ENCODE data around the gene LGALS16.
"Not testable (repeated sequence)": the region's sequence is repeated elsewhere in the genome, so short reads cannot be mapped to it uniquely, and the experiment has no call there.

The LGALS16 gene

DNA sequence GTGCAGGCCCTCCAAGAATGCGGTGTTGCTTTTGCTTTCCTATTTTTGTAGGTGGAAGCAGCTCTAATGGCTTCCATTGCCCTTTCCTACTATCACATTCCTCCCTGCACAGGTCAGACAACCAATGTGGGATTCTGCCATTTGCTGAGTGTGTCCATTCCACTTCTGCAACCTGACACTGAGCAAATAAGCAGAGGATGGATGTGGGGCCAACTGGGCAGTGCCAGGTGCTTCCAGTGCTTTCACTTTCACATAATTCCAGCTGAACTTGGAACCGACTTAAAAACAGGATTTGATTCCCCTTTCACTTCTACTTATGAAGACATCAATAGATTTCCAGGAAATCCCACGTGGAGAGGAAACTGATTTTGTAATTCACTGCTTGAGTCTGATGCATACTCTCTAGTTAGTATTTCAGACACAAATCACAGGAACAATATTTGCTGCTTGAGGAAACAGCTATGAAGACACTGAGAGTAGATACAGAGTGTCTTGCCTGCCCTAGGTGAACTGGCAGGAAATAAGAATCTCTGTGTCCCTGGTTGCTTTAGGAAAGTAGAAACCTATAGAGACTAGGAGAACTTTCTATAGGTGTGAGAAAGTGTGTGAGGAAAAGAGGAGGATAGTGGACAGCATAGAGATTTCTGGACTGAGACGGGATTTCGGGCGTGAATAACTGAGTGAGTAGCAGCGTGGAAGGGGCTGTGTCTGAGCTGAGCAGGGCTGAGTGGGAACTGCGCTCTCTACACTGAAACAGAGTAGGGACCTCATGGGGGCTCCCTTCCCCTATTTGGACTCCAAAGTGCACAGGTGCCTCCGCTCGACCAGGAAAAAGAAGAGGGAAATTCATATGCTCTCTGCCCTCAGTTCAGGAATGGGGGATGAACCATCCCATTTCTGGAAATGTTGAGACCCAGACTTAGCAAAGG, 22.5 kb downstream of the LGALS16 start:
- no peak for DNase-seq

GRCh38 chr19:39679056-39679790, 23.5 kb downstream of the LGALS16 start:
- no peak for DNase-seq

- DNase-seq, result no peak
These were observed 24.1 kb downstream of the LGALS16 start for GRCh38 chr19:39679791-39680168.

DNA sequence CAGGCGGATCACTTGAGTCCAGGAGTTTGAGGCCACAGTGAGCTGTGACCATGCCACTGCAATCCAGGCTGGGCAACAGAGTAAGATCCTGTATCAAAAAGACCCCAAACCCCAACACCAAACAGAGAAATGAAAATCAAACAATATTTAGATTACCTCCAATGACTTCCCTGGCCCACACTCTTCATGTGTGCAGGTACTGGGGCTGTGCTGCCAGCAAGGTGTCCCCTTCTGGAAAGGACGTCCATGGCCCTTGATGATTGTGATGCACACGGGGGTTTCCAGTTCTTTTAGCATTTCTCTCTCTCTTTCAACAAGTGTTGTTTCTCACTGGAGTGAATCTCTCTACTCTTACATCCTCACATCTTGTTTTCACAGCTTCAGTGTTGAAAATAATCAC, 24.9 kb downstream of the LGALS16 start:
- DNase-seq, result no peak

GRCh38 chr19:39681416-39681815, 25.7 kb downstream of the LGALS16 start:
- no peak for DNase-seq

- DNase-seq, result no peak
These were observed 28.6 kb downstream of the LGALS16 start for GRCh38 chr19:39684267-39684666.

DNA sequence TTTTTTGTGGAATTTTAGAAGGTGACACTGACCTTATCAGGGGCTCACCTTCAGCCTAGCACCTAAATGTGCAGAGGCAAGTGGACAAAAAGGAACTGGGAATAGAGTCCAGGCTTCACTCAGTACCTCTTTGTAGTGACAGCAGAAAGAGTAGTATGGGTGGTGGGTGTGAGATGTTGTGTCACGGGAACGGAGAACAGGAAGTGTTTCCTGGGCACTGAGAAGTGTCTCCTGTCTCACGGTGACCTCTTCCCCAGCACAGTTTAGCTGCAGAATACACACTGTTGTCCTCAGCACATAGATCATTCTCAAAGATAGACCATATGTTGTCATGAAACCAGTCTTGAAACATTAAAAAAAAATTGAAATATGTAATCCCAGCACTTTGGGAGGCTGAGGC, 31.0 kb downstream of the LGALS16 start:
- DNase-seq, result no peak

- not testable (repeated sequence) for DNase-seq
These were observed 32.9 kb downstream of the LGALS16 start for GRCh38 chr19:39688637-39689036.

- no peak for DNase-seq
These were observed 36.5 kb downstream of the LGALS16 start for GRCh38 chr19:39692166-39692565.

DNA sequence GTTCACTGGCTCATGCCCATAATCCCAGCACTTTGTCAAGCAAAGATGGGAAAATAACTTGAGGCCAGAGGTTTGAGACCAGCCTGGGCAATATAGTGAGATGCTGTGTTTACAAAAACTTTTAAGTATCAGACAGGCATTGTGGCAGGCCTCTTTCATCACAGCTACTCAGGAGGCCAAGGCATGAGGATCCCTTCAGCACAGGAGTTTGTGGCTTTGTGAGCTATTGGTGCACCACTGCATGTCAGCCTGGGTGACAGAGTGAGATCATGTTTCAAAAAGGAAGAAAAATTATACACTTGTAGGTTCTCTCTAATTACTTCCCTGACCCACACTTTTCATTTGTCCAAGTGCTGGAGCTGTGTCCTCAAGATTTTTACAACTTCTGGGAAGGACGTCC, 37.1 kb downstream of the LGALS16 start:
- DNase-seq, result no peak

GRCh38 chr19:39695759-39696158, 40.0 kb downstream of the LGALS16 start:
- no peak for DNase-seq

DNA sequence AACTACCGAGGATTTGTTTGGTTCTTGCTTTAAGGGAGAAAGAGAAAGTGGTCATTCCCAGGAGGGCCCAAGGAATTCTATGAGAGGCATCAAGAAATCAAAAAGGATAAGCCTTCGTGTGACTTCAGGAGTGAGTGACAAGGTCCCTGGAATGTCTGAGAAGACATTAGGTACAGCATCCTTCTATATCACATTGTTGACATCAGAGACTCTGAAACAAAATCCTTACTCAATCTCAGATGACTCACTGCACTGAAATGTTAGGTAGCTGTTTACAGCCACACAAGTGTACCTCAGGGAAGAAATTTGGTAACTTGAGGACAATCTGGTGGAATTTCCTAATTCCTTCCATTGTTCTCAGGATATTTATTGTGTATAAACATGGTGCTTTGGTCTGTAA, 40.7 kb downstream of the LGALS16 start:
- no peak for DNase-seq

DNA sequence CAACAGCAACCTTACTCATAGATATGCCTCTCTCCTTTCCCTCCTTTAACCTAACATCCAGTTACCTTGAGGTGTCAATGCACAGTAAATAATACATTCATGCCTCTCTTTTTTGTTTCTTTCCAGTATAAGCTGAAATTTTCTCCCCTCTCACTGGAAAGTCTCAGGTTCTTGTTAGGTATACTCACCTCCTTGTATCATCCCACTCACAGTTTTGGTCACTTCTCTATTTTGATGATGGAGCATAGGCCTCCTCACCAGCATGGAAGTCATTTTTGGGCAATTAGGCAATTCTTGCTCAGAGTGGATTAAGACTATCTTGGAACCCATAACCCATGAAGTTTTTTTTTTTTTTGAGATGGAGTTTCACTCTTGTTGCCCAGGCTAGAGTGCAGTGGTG, 42.8 kb downstream of the LGALS16 start:
- no peak for DNase-seq

GRCh38 chr19:39701291-39701690, 45.6 kb downstream of the LGALS16 start:
- DNase-seq, result no peak

DNA sequence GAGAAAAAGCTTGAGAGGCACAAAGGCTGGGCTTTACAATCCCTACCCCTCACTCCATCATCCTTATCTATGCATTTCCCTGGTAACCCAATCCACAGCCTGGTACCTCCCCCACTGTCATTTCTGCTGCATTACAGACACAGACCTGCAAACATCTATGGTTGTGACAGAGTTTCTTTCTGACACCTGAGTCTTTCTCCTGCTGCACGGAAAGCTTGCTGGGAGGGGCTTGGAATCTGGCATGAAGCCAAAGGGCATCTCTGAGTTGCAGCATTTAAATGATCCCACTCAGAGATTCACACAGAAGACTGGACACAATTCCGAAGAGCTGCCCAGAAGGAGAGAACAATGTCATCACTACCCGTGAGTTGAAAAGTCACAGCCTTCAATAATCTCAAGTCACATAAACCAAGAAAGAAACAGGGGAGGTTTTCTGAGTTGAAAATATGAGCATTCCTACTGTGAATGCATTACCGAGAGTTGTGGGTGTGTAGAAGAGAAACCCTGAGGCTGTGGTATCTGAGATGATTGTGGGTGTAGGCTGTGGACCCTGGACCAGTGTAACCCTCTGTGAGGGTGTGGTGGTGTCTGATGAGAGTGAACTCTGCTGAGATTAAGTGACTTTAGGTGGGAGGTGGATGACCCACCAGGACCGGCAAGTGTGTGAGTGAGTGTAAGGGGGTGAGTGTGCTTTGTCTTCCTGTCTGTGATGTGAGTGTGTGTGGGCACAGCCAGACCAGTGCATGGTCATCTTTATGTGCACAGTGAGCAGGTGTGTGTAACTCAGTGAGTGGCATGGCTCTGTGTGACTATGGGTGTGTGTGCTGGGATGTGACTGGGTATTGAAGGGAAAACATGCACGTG, 48.7 kb downstream of the LGALS16 start, which contains the start of gene LGALS14:
Gene LGALS14 (plus strand): TSS at position 301 of the 864 bp plus-strand sequence. CDS start 48 bp downstream, at position 349.
- no peak for DNase-seq

DNA sequence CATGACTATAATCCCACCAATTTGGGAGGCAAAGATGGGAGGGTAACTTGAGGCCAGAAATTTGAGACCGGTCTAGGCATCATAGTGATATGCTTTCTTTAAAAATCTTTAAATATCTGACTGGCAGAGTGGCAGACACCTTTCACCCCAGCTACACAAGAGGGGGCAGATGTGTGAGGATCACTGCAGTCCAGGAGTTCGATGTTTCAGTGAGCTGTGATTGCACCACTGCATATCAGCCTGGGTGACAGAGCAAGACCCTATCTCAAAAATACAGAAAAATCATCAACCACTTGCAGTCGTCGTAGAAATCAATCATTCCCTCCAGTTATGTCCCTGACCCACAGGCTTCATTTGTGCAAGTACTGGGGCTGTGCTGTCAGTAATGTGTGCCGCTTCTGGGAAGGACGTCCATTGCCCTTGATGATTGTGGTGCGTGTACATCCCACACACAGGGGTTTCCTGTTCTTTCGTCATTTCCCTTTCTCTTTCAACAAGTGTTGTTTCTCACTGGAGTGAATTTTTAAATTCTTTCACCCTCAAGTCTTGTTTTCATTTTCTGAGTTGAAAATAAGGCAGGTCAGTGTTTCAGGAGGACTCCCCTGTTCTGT, 50.0 kb downstream of the LGALS16 start:
- no peak for DNase-seq

DNA sequence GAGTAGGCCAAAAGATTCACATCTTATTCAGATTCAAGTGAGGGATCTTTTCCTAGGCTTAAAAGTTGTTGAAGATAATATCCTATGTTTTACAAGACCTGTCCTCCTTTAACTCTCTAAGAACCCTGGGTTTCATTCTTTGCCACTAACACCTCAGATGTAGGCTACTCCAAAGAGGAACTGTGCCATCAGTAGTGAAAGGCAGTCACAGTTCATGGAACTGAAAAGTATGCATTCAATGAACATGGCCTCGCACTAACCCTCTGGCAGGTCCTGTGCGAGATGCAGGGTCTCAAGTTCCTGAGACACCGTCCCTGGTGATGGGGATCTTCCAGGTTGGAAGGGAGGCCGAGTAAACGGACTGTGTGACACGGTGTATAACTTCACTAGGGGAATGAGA, 52.9 kb downstream of the LGALS16 start:
- no peak for DNase-seq

- no peak for DNase-seq
These were observed 53.5 kb downstream of the LGALS16 start for GRCh38 chr19:39709026-39709872.
